Left lung (tissue), 10 donors: ENCODE data around the gene IL1R2. TPM values are rescaled to one million over a fixed set of nuclear protein-coding genes. Genes with fewer than 3 reads are reported as not detected.

Experiments used
- ATAC-seq: fragments of 200-7000 bp; cut with Tn5 transposase; one replicate; pipeline ENCODE4 v1.9.1; 2020; ENCODE audit warnings: moderate library complexity
- DNase-seq, 4 donors: peaks; one replicate each; pipeline ENCODE4 v3.0.0-alpha.2; 2013 to 2020
- H3K27ac ChIP-seq, 2 donors: fragments of 200-600 bp; sonication (generic) in 1 of 2; one replicate each; pipeline versions ENCODE4 v1.5.0 to v1.8.0; 2020 to 2021
- H3K27me3 ChIP-seq, 2 donors: fragments of 200-600 bp; sonication (generic) in 1 of 2; one replicate each; pipeline versions ENCODE4 v1.5.0 to v1.8.0; 2020 to 2021
- H3K36me3 ChIP-seq, 2 donors: fragments of 200-600 bp; sonication (generic) in 1 of 2; one replicate each; pipeline versions ENCODE4 v1.5.0 to v1.8.0; 2020 to 2021
- H3K4me1 ChIP-seq, 2 donors: fragments of 200-600 bp; one replicate each; pipeline ENCODE4 v1.8.0; 2021
- H3K4me3 ChIP-seq, 2 donors: fragments of 200-600 bp; sonication (generic) in 1 of 2; one replicate each; pipeline versions ENCODE4 v1.5.0 to v1.8.0; 2020 to 2021; ENCODE audit warnings: mild to moderate bottlenecking in 1 of 2
- H3K9me3 ChIP-seq, 2 donors: fragments of 200-600 bp; sonication (generic) in 1 of 2; one replicate each; pipeline versions ENCODE4 v1.5.0 to v1.8.0; 2020 to 2021
- intact Hi-C, 2 donors: fragments of 100-400 bp; cut with DNase I; formaldehyde crosslinking; loops; one replicate each; pipeline versions ENCODE4 v1.11.2 to v1.14.2; 2022
- polyA plus RNA-seq, 6 donors: library from polyadenylated mRNA; unstranded; fragments of 120-200 nt; gene quantifications; one replicate each; pipeline ENCODE4 v1.2.1, GENCODE V29; 2013; ENCODE audit not compliant: insufficient read length in 6 of 6
- total RNA-seq, 2 donors: library from RNA; stranded (reverse); fragmentation: NEBNext Ultra II Directional; extraction: Animal tissue kit (Norgen Biotek cat#: 25700); gene quantifications; one replicate each; pipeline ENCODE4 v1.2.1, GENCODE V29; 2021
- TF ChIP-seq, protein P1 (sequence below), 2 donors: fragments of 200-600 bp; sonication (generic) in 1 of 2; IDR thresholded peaks; one replicate each; pipeline versions ENCODE4 v1.5.0 to v1.8.0; 2021; ENCODE audit warnings: antibody characterized with exemption in 2 of 2
- donor health status: DM: no; HTN: yes; CAD: no.
- donor health status: DM: no; HTN: no; CAD: no.

The IL1R2 gene
- total and polyA plus RNA-seq, 8 donors: 0.52 to 195 (median 0.80) TPM

DNA sequence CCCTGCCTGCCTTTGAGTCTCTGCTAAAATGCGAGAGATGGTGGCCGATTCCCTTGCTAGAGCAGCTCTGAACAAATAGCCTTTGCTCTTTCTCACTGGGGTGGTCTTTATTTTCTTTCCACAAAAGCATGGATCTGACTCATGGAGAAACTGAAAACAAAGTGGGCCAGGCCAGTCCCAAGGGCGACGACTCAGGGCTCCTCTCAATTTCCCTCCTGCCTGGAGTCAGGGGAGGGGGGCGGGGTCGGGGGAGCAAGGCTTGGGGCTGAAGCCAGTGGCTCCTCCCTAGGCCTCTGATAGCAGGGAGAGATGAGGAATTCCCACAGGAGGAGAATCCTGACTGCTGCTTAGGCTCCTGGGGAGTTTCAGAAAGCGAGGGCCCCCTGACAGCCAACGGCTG is 17.1 kb upstream of the IL1R2 start:
- Histone ChIP-seq H3K4me3 (no peak overlapping the region), H3K27ac (no peak overlapping the region), H3K4me1 (peaks cover 0 to 34% of the 10 kb centered on the region in 2 donors), H3K27me3 (no peaks in the 10 kb centered on the region), H3K9me3 (no peaks in the 10 kb centered on the region), H3K36me3 (no peaks in the 10 kb centered on the region)
- DNase-seq (no peak), ATAC-seq (no peak)
- TF ChIP-seq, protein P1, sequence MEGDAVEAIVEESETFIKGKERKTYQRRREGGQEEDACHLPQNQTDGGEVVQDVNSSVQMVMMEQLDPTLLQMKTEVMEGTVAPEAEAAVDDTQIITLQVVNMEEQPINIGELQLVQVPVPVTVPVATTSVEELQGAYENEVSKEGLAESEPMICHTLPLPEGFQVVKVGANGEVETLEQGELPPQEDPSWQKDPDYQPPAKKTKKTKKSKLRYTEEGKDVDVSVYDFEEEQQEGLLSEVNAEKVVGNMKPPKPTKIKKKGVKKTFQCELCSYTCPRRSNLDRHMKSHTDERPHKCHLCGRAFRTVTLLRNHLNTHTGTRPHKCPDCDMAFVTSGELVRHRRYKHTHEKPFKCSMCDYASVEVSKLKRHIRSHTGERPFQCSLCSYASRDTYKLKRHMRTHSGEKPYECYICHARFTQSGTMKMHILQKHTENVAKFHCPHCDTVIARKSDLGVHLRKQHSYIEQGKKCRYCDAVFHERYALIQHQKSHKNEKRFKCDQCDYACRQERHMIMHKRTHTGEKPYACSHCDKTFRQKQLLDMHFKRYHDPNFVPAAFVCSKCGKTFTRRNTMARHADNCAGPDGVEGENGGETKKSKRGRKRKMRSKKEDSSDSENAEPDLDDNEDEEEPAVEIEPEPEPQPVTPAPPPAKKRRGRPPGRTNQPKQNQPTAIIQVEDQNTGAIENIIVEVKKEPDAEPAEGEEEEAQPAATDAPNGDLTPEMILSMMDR (IDR thresholded peaks at IDR 0.05): no peak
- intact Hi-C loops: no loop called here

DNA sequence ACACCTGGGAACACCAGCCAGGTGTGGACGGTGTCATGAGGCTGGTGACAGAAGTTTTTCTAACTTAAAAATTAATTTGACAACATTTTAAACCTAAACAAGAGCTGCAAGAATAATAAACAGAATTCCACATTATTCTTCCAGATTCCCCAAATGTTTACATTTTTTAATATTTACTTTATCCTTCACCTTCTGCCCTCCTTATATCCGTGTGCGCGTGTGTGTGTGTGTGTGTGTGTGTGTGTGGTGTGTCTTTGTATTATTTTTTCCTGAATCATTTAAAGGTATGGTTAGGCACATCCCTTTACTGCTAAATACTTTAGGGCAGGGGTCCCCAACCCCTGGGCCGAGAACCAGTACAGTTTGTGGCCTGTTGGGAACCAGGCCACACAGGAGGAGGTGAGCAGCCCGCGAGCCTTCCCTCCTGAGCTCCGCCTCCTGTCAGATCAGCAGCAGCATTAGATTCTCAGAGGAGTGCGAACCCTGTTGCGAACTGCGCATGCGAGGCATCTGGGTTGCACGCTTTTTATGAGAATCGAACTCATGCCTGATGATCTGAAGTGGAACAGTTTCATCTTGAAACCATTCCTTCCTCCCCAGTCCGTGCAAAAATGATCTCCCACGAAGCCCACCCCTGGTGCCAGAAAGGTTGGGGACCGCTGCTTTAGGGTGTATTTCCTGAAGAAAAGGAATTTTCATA is 16.4 kb upstream of the IL1R2 start:
- ATAC-seq (no peak), DNase-seq (no peak)
- Histone ChIP-seq H3K27ac (no peak overlapping the region), H3K4me3 (no peak overlapping the region), H3K9me3 (no peaks in the 10 kb centered on the region), H3K36me3 (no peaks in the 10 kb centered on the region), H3K27me3 (no peaks in the 10 kb centered on the region), H3K4me1 (peaks cover 0 to 34% of the 10 kb centered on the region in 2 donors)
- intact Hi-C loops: no loop called here
- TF ChIP-seq, protein P1 (IDR thresholded peaks at IDR 0.05): no peak

DNA sequence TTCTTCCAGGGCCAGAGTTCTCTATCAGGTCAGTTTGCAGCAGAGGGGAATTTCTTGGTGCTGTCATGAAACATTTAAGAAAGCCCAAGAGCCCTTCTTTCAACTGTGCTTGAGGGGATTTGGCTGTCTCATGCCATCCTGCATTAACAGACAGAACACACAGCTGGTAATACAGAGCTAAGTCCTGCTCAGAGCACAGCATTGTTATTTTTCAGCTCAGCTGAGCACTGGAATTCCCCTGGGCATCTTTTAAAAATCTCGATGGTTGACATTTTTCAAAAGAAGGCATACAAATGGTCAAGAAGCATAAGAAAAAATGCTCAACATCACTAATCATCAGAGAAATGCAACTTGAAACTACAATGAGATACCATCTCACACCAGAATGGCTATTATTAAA is 14.9 kb upstream of the IL1R2 start:
- Histone ChIP-seq H3K27ac (no peak overlapping the region), H3K9me3 (no peaks in the 10 kb centered on the region), H3K4me3 (no peak overlapping the region), H3K4me1 (peaks cover 0 to 29% of the 10 kb centered on the region in 2 donors), H3K27me3 (no peaks in the 10 kb centered on the region), H3K36me3 (no peaks in the 10 kb centered on the region)
- DNase-seq (no peak), ATAC-seq (no peak)
- TF ChIP-seq, protein P1 (IDR thresholded peaks at IDR 0.05): no peak
- intact Hi-C loops: no loop called here

DNA sequence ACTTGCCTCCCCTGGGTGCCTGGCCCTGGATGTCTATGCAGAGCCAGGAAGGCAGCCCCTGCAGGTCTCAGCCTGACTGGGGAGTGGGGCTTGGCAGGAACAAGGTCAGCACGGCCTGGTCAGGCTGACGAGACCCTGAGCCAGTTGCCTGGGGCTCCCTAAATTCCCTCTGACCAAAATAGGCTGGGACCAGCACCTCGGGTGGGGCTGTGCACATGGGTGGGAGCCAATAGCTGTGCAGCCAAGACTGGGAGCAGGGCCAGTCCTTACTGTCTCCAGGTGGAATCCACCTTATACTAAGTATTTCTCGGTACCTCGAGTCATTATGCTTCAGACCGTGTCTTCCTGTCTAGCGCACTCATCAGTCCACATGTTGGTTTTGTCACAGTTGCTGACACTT is 11.4 kb upstream of the IL1R2 start:
- no peaks in the 10 kb centered on the region for H3K4me1 ChIP-seq
- intact Hi-C loops: no loop called here
- no peak overlapping the region for H3K27ac ChIP-seq
- ATAC-seq (no peak), DNase-seq (no peak)
- H3K36me3 ChIP-seq: no peaks in the 10 kb centered on the region
- no peaks in the 10 kb centered on the region for H3K9me3 ChIP-seq
- no peak overlapping the region for H3K4me3 ChIP-seq
- TF ChIP-seq, protein P1 (IDR thresholded peaks at IDR 0.05): no peak
- no peaks in the 10 kb centered on the region for H3K27me3 ChIP-seq

DNA sequence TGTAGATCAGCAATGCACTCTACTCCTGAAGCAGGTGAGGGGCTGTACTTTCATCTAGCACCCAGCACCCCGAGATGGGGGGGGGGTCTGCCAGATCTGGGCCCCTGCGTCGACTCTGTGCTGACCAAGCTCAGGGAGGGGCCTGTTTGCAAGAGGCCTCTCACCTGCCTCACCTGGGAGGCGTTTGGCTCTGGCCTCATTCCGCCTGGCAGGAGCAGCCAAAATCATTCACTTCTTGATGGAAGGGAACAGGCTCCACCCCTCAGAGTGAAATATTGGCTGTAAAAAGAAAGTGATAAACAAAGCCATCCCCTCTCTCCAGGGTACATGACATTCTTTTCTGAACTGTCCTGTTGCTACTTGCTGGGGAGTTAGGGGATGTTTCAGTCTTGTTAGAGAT is 10.7 kb upstream of the IL1R2 start:
- Histone ChIP-seq H3K27ac (no peak overlapping the region), H3K4me1 (no peaks in the 10 kb centered on the region), H3K27me3 (no peaks in the 10 kb centered on the region), H3K36me3 (no peaks in the 10 kb centered on the region), H3K9me3 (no peaks in the 10 kb centered on the region), H3K4me3 (no peak overlapping the region)
- TF ChIP-seq, protein P1 (IDR thresholded peaks at IDR 0.05): no peak
- ATAC-seq: no peak
- no peak for DNase-seq
- intact Hi-C loops: no loop called here
